ENCODE data around the gene SLC46A1. TPM values are rescaled to one million over a fixed set of nuclear protein-coding genes. Genes with fewer than 3 reads are reported as not detected.

SLC46A1 gene
- total RNA-seq, 2 experiments from 2014 or later = 2.1 to 3.1 TPM

DNA sequence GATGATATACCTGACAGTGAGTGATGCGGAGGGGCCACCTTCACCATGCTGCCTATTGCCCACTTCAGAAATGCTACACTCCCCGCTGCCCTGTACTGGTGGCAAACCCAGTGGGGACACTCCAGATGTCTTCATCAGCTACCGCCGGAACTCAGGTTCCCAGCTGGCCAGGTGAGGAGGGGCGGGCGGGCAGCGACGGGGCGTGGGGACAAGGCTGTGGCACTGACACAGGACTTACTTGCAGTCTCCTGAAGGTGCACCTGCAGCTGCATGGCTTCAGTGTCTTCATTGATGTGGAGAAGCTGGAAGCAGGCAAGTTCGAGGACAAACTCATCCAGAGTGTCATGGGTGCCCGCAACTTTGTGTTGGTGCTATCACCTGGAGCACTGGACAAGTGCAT is 17.9 kb downstream of the SLC46A1 start:
- no peak overlapping the region for H3K27ac Mint-ChIP-seq
- TF ChIP-seq, protein P1, sequence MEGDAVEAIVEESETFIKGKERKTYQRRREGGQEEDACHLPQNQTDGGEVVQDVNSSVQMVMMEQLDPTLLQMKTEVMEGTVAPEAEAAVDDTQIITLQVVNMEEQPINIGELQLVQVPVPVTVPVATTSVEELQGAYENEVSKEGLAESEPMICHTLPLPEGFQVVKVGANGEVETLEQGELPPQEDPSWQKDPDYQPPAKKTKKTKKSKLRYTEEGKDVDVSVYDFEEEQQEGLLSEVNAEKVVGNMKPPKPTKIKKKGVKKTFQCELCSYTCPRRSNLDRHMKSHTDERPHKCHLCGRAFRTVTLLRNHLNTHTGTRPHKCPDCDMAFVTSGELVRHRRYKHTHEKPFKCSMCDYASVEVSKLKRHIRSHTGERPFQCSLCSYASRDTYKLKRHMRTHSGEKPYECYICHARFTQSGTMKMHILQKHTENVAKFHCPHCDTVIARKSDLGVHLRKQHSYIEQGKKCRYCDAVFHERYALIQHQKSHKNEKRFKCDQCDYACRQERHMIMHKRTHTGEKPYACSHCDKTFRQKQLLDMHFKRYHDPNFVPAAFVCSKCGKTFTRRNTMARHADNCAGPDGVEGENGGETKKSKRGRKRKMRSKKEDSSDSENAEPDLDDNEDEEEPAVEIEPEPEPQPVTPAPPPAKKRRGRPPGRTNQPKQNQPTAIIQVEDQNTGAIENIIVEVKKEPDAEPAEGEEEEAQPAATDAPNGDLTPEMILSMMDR (IDR thresholded peaks at IDR 0.05) = no peak
- peaks cover 24% of the 10 kb centered on the region for H3K36me3 Mint-ChIP-seq (ENCODE audit: low read depth)
- H3K9me3 Mint-ChIP-seq = no peaks in the 10 kb centered on the region
- ATAC-seq (no peak), DNase-seq (no peak)
- ChIA-PET CTCF (no interaction called here), POLR2A (interaction anchor here (1.1 to 1.5 kb wide), 2 partner anchors 16 to 30 kb away, joined by 3 to 6 read pairs; no protein-coding TSS in a partner anchor)
- H3K4me1 Mint-ChIP-seq (ENCODE audit: low read depth) = peaks cover 14% of the 10 kb centered on the region
- intact Hi-C loops (cut with micrococcal nuclease) = no loop called here
- no peaks in the 10 kb centered on the region for H3K27me3 Mint-ChIP-seq
- no peak overlapping the region for H3K4me3 Mint-ChIP-seq

DNA sequence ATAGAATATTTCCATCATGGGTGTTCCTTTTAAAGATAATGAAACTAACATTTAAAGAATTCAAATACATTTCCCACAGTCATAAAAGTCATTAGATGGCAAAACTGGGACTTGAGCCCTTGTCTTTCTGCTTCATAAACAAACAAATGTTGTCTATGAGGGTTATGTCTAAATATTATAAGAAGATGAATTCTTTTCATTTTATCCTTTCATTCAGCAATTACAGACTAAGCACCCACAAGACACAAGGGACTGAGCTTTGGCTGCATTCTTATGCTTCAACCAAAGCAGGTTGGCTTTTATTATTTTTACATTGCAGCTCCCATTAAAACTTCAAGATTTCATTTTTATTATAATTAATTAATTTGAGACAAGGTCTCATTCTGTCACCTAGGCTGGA is 19.6 kb downstream of the SLC46A1 start:
- H3K4me3 Mint-ChIP-seq = no peak overlapping the region
- CTCF ChIA-PET = interaction anchor here (1.0 to 1.4 kb wide), 4 partner anchors 19 to 135 kb away, joined by 3 to 6 read pairs (median 4); no protein-coding TSS in a partner anchor
- no peaks in the 10 kb centered on the region for H3K9me3 Mint-ChIP-seq
- intact Hi-C loops (cut with micrococcal nuclease) = no loop called here
- no peak for DNase-seq
- ATAC-seq = no peak
- TF ChIP-seq, protein P1 (IDR thresholded peaks at IDR 0.05) = no peak
- POLR2A ChIA-PET = interaction anchor here (1.2 to 3.5 kb wide), 3 partner anchors 18 to 30 kb away, joined by 3 to 17 read pairs (median 15); partner anchors contain the start of gene POLDIP2
- H3K36me3 Mint-ChIP-seq (ENCODE audit: low read depth) = peaks cover 29% of the 10 kb centered on the region
- no peak overlapping the region for H3K27ac Mint-ChIP-seq
- H3K4me1 Mint-ChIP-seq (ENCODE audit: low read depth) = peaks cover 20% of the 10 kb centered on the region
- peaks cover 2% of the 10 kb centered on the region for H3K27me3 Mint-ChIP-seq

DNA sequence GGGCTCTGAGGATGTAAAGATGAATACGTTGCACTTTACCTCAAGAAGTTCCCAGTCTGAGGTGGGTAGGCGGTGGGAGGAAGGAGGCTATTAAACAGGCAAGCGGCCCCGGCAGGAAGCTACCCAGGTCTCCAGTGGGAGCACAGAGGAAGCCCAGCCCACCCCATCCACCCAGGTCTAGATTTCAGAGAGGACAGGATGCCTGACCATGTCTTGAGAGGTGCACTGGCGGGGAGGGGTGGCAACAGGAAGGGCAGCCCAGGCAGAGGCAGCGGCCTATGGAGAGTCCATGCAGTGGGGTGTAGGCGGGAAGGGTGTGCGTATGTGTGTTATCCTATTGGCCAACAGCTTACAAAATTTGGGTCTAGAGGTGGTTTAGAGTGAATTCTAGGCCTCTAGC is 20.6 kb downstream of the SLC46A1 start:
- POLR2A ChIA-PET = interaction anchor here (1.2 to 3.5 kb wide), 7 partner anchors 12 to 293 kb away, joined by 3 to 22 read pairs (median 8); partner anchors contain the start of genes POLDIP2, SARM1 and SEBOX
- Mint-ChIP-seq H3K27me3 (peaks cover 2% of the 10 kb centered on the region), H3K9me3 (no peaks in the 10 kb centered on the region), H3K36me3 (ENCODE audit: low read depth) (peaks cover 28% of the 10 kb centered on the region), H3K4me1 (ENCODE audit: low read depth) (peaks cover 20% of the 10 kb centered on the region), H3K27ac (peak overlapping the region; percentile 48), H3K4me3 (peak overlapping the region; percentile 84)
- TF ChIP-seq, protein P1 (IDR thresholded peaks at IDR 0.05) = no peak
- ATAC-seq (no peak), DNase-seq (peak; percentile 47)
- intact Hi-C loops (cut with micrococcal nuclease) = no loop called here
- CTCF ChIA-PET = interaction anchor here (1.1 to 1.8 kb wide), 5 partner anchors 28 to 164 kb away, joined by 3 to 9 read pairs (median 6); partner anchors contain the start of gene POLDIP2

DNA sequence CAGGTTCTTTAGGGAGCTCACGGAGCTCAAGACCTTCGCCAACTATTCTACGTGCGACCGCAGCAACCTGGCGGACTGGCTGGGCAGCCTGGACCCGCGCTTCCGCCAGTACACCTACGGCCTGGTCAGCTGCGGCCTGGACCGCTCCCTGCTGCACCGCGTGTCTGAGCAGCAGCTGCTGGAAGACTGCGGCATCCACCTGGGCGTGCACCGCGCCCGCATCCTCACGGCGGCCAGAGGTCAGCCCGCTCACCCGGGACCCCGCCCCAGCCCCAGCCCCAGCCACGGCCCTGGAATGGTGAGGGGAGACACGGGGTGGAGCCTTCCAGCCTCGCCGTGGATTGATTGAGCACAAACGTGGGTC is 21.0 kb downstream of the SLC46A1 start:
- no peak for ATAC-seq
- no peaks in the 10 kb centered on the region for H3K9me3 Mint-ChIP-seq

More for the DNA sequence above, 21.0 kb downstream of the SLC46A1 start:
- TF ChIP-seq, protein P1 (IDR thresholded peaks at IDR 0.05) = no peak
- Mint-ChIP-seq H3K4me3 (peak overlapping the region; percentile 84), H3K27me3 (peaks cover 2% of the 10 kb centered on the region), H3K36me3 (ENCODE audit: low read depth) (peaks cover 28% of the 10 kb centered on the region), H3K4me1 (ENCODE audit: low read depth) (peaks cover 20% of the 10 kb centered on the region), H3K27ac (peak overlapping the region; percentile 63)
- DNase-seq = no peak
- intact Hi-C loops (cut with micrococcal nuclease) = no loop called here
- ChIA-PET POLR2A (interaction anchor here (0.6 to 3.5 kb wide), 10 partner anchors 12 to 294 kb away, joined by 3 to 22 read pairs (median 4); partner anchors contain the start of genes POLDIP2, SARM1 and SEBOX), CTCF (interaction anchor here (1.1 to 1.8 kb wide), 4 partner anchors 27 to 165 kb away, joined by 3 to 9 read pairs (median 4); partner anchors contain the start of gene POLDIP2)

All from activated CD8-positive, alpha-beta T cell treated with anti-CD3 and anti-CD28 coated beads for 36 hours (primary cell).